Thyroid gland (tissue), 4 donors: ENCODE results near the gene KCNIP3.

ENCODE experiments used
- POLR2A ChIP-seq, 2 donors: fragments of 450-650 bp; IDR thresholded peaks; one replicate each; pipeline ENCODE4 v1.6.1; 2017; ENCODE audit warnings: antibody characterized with exemption in 2 of 2, mild to moderate bottlenecking in 2 of 2, moderate library complexity in 1 of 2
- TF ChIP-seq, protein P1 (sequence below), 6 experiments: fragments of 200-600 bp in 3 of 6; fragments of 450-650 bp in 3 of 6; sonication (generic) in 3 of 6; IDR thresholded peaks; one replicate each; pipeline ENCODE4 v1.5.1; 2016 to 2019; ENCODE audit warnings: antibody characterized with exemption in 6 of 6, mild to moderate bottlenecking in 2 of 6, inconsistent platforms in 1 of 6, moderate library complexity in 1 of 6

GRCh38 chr2:95308426-95308990 is 11.4 kb downstream of the KCNIP3 start:
- TF ChIP-seq, protein P1, sequence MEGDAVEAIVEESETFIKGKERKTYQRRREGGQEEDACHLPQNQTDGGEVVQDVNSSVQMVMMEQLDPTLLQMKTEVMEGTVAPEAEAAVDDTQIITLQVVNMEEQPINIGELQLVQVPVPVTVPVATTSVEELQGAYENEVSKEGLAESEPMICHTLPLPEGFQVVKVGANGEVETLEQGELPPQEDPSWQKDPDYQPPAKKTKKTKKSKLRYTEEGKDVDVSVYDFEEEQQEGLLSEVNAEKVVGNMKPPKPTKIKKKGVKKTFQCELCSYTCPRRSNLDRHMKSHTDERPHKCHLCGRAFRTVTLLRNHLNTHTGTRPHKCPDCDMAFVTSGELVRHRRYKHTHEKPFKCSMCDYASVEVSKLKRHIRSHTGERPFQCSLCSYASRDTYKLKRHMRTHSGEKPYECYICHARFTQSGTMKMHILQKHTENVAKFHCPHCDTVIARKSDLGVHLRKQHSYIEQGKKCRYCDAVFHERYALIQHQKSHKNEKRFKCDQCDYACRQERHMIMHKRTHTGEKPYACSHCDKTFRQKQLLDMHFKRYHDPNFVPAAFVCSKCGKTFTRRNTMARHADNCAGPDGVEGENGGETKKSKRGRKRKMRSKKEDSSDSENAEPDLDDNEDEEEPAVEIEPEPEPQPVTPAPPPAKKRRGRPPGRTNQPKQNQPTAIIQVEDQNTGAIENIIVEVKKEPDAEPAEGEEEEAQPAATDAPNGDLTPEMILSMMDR (IDR thresholded peaks at IDR 0.05): no peak
- no peak for TF ChIP-seq POLR2A (IDR thresholded peaks at IDR 0.05)
